GM13976 (cell line): Measurements from ENCODE around the gene TTC13.

Source experiments
- DNase-seq: peaks from one replicate; pipeline ENCODE4 v3.0.0; 2012; ENCODE audit warnings: low spot score
- in situ Hi-C: fragments of 300-500 bp; cut with MboI; formaldehyde crosslinking; loops from one replicate; pipeline ENCODE4 v1.12.0; 2022; ENCODE audit warnings: low sequenced_read_pairs, mixed read lengths, inconsistent platforms; ENCODE audit not compliant: unreplicated experiment
- TF ChIP-seq, protein P1 (sequence below): IDR thresholded peaks from 2 replicates; pipeline ENCODE4 v1.5.1; 2012; ENCODE audit warnings: borderline replicate concordance, mild to moderate bottlenecking; ENCODE audit not compliant: insufficient read depth; ENCODE audit errors: extremely low read depth, missing control alignments, control extremely low read depth

TTC13 gene

DNA sequence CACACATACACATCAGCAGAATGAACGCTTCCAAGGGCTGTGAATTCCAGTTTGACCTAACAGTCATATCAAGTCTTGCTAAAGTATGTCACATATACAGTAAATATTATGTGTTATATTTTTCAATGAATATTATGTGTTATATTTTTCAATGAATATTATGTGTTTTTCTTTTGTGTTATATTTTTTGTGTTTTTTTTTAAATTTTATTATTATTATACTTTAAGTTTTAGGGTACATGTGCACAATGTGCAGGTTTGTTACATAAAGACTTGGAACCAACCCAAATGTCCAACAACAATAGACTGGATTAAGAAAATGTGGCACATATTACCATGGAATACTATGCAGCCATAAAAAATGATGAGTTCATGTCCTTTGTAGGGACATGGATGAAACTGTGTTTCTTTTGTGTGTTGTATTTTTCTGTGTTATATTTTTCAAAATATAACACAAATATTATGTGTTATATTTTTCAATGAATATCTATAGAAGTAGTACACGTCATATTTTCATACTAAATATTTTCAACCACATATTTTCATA, 35.5 kb downstream of the TTC13 start:
- in situ Hi-C loops, result no loop called here
- DNase-seq, result no peak
- TF ChIP-seq, protein P1, sequence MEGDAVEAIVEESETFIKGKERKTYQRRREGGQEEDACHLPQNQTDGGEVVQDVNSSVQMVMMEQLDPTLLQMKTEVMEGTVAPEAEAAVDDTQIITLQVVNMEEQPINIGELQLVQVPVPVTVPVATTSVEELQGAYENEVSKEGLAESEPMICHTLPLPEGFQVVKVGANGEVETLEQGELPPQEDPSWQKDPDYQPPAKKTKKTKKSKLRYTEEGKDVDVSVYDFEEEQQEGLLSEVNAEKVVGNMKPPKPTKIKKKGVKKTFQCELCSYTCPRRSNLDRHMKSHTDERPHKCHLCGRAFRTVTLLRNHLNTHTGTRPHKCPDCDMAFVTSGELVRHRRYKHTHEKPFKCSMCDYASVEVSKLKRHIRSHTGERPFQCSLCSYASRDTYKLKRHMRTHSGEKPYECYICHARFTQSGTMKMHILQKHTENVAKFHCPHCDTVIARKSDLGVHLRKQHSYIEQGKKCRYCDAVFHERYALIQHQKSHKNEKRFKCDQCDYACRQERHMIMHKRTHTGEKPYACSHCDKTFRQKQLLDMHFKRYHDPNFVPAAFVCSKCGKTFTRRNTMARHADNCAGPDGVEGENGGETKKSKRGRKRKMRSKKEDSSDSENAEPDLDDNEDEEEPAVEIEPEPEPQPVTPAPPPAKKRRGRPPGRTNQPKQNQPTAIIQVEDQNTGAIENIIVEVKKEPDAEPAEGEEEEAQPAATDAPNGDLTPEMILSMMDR, result no peak

DNA sequence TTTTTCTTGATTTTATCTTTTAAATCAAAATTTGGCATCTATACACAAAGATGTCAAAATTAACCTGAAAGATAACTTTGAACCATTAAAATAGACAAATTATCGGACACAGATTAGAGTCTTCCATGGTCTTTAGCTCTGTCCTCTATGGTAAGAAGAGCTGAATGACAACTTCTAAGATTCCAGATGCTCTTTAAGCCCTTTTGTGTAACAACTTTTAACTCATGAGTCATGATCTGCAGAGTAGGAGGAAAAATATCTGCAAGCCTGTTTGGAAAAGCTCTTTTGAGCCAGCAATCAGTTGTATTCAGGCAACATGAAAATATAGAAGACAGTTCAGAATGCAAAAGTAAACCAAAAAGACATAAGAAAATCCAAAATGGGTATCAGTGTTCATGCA, 37.8 kb downstream of the TTC13 start:
- in situ Hi-C loops, result no loop called here
- DNase-seq, result no peak
- TF ChIP-seq, protein P1, result no peak

DNA sequence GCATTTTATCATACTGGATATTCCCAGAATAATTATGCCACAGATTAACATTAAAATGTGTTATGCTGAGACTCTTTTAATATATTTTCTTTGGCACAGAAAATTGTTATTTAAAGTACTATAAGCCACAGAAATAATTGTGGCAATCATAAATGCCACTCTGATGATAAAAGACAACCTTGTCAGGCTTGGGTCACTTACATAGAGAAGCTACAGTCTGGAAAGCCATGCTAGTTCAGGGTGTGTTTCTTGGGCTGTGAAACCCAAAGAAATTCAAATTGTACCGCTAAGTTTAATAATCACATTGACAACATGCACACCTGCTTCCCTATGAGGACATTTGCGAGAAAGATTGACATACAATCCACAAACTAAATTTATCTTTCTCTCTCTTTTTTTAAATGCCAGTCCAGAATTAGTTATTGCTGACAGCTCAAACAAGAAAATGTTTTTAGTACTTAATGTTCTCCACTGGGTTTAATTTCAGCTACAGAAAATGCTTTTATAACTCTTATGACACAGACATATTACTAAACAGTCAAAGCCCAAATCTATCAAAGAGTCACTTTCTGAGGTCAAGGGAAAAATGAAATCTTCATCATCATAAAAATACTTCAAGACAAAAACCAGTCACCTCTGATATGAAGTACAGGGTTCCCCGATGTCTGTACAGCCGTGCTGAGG, 38.7 kb downstream of the TTC13 start:
- in situ Hi-C loops, result no loop called here
- TF ChIP-seq, protein P1, result no peak
- no peak for DNase-seq

DNA sequence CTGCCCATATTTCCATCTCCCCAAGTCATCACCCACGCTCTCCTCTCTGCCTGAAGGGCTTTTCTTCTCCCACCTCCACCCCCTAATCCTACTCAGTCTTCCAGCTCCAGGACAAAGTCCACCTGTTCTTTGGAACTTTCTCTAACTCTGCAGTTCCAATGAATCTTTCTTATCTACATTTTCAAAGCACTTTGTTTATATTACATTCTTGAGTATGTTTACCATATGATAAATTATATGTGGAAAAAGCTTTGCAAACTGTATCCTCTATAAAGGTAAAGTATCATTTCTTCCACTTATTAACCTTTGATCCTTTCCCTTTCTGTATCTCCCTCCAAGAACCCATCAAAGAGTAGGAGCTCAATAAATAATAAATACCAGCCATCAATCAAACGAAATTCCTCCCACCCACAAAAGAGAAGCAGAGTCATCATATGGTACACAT, 39.7 kb downstream of the TTC13 start:
- TF ChIP-seq, protein P1, result no peak
- no peak for DNase-seq
- in situ Hi-C loops, result no loop called here

DNA sequence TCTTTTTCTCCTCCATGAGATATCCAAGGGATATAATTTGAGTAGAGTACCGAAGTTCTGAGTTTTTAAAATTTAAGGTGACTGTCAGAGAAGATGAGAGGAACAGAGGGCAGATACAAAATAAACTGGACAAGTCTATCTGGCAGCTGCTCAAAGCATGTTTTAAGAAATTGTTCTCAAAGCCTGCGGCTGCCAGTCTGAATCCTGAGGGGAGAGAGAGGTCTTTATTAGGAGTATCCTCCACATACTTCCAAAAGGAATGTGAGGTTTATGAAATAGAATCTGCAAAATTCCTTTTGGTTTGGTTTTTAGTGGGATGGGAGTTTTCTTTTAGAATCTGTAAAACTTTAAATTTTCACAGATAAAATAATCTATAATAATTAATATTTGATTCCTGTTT, 41.3 kb downstream of the TTC13 start:
- no peak for DNase-seq
- TF ChIP-seq, protein P1, result no peak
- in situ Hi-C loops, result no loop called here

DNA sequence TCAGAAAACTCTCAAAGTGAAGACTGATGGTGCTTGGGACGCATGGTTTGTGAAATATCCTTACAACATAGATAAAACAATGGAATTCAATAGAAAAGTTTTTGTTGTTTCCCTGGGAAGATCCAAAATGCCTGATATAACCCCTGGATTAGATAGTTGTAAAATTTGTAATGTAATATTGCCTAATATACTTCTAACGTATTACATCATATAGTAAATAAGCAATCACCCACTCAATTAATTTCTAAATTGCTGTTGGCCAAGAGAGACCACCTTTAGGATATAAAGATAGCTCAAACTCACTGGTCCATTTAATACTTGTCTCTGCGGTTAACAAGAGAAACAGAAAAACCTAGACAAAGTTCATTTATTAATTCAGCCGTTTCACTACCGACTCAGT, 42.2 kb downstream of the TTC13 start:
- no peak for DNase-seq
- in situ Hi-C loops, result no loop called here
- TF ChIP-seq, protein P1, result no peak
